Measurements from ENCODE around the gene LCMT1. TPM values are rescaled to one million over a fixed set of nuclear protein-coding genes. Genes with fewer than 3 reads are reported as not detected.

The LCMT1 gene
- total RNA-seq, 1 donor: 35.5 TPM

- Histone ChIP-seq H3K4me2 (ENCODE audit: insufficient read depth, low read length) (no peak overlapping the region), H2AFZ (ENCODE audit: low read length) (no peak overlapping the region), H3K27ac (ENCODE audit: low read depth, low read length) (no peak overlapping the region), H4K20me1 (ENCODE audit: insufficient read depth, low read length) (no peaks in the 10 kb centered on the region), H3K4me3 (ENCODE audit: insufficient read depth, low read length) (no peak overlapping the region), H3K79me2 (ENCODE audit: insufficient read depth, low read length) (no peaks in the 10 kb centered on the region), H3K27me3 (ENCODE audit: insufficient read depth, low read length) (no peaks in the 10 kb centered on the region), H3K4me1 (ENCODE audit: insufficient read depth, low read length) (peaks cover 3% of the 10 kb centered on the region), H3K9me3 (ENCODE audit: low read depth, low read length) (no peaks in the 10 kb centered on the region), H3K36me3 (ENCODE audit: insufficient read depth, low read length) (no peaks in the 10 kb centered on the region)
- DNase-seq (ENCODE audit: insufficient read length, low spot score, missing footprints): no peak
- TF ChIP-seq, protein P1, sequence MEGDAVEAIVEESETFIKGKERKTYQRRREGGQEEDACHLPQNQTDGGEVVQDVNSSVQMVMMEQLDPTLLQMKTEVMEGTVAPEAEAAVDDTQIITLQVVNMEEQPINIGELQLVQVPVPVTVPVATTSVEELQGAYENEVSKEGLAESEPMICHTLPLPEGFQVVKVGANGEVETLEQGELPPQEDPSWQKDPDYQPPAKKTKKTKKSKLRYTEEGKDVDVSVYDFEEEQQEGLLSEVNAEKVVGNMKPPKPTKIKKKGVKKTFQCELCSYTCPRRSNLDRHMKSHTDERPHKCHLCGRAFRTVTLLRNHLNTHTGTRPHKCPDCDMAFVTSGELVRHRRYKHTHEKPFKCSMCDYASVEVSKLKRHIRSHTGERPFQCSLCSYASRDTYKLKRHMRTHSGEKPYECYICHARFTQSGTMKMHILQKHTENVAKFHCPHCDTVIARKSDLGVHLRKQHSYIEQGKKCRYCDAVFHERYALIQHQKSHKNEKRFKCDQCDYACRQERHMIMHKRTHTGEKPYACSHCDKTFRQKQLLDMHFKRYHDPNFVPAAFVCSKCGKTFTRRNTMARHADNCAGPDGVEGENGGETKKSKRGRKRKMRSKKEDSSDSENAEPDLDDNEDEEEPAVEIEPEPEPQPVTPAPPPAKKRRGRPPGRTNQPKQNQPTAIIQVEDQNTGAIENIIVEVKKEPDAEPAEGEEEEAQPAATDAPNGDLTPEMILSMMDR (IDR thresholded peaks at IDR 0.05; ENCODE audit: extremely low read depth, low read depth, low read length): no peak
These were observed 75.9 kb downstream of the LCMT1 start for GRCh38 chr16:25187491-25187795.

GRCh38 chr16:25189305-25189704 is 77.8 kb downstream of the LCMT1 start:
- Histone ChIP-seq H3K4me2 (ENCODE audit: insufficient read depth, low read length) (no peak overlapping the region), H3K4me3 (ENCODE audit: insufficient read depth, low read length) (no peak overlapping the region), H4K20me1 (ENCODE audit: insufficient read depth, low read length) (no peaks in the 10 kb centered on the region), H3K4me1 (ENCODE audit: insufficient read depth, low read length) (peaks cover 3% of the 10 kb centered on the region), H3K27ac (ENCODE audit: low read depth, low read length) (no peak overlapping the region), H3K27me3 (ENCODE audit: insufficient read depth, low read length) (no peaks in the 10 kb centered on the region), H3K36me3 (ENCODE audit: insufficient read depth, low read length) (no peaks in the 10 kb centered on the region), H3K79me2 (ENCODE audit: insufficient read depth, low read length) (no peaks in the 10 kb centered on the region), H3K9me3 (ENCODE audit: low read depth, low read length) (no peaks in the 10 kb centered on the region), H2AFZ (ENCODE audit: low read length) (no peak overlapping the region)
- DNase-seq (ENCODE audit: insufficient read length, low spot score, missing footprints): no peak
- TF ChIP-seq, protein P1 (IDR thresholded peaks at IDR 0.05; ENCODE audit: extremely low read depth, low read depth, low read length): no peak

DNA sequence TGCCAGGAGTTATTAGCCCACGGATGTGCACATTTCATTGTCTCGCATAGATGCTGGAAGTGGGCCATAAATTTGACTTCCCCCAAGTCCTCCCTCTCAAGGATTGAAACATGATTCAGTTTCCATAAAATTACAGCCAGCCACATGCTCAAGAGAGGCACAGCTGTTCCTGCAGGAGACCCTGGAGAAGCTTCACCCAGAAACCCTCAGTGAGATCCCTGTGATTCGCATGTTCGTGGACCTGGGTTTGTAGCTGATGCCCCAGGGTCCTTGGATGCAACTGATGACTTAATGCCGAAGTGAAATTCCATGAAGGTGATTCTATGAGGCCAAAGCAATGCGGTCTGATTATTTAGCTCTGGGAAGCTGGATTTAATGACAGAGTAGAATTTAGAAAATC is 80.6 kb downstream of the LCMT1 start:
- Histone ChIP-seq H2AFZ (ENCODE audit: low read length) (no peak overlapping the region), H3K4me3 (ENCODE audit: insufficient read depth, low read length) (no peak overlapping the region), H4K20me1 (ENCODE audit: insufficient read depth, low read length) (no peaks in the 10 kb centered on the region), H3K4me2 (ENCODE audit: insufficient read depth, low read length) (peak overlapping the region; percentile 54), H3K9me3 (ENCODE audit: low read depth, low read length) (no peaks in the 10 kb centered on the region), H3K79me2 (ENCODE audit: insufficient read depth, low read length) (no peaks in the 10 kb centered on the region), H3K36me3 (ENCODE audit: insufficient read depth, low read length) (no peaks in the 10 kb centered on the region), H3K27me3 (ENCODE audit: insufficient read depth, low read length) (no peaks in the 10 kb centered on the region), H3K4me1 (ENCODE audit: insufficient read depth, low read length) (peaks cover 3% of the 10 kb centered on the region), H3K27ac (ENCODE audit: low read depth, low read length) (no peak overlapping the region)
- TF ChIP-seq, protein P1 (IDR thresholded peaks at IDR 0.05; ENCODE audit: extremely low read depth, low read depth, low read length): no peak
- DNase-seq (ENCODE audit: insufficient read length, low spot score, missing footprints): peak; percentile 73

DNA sequence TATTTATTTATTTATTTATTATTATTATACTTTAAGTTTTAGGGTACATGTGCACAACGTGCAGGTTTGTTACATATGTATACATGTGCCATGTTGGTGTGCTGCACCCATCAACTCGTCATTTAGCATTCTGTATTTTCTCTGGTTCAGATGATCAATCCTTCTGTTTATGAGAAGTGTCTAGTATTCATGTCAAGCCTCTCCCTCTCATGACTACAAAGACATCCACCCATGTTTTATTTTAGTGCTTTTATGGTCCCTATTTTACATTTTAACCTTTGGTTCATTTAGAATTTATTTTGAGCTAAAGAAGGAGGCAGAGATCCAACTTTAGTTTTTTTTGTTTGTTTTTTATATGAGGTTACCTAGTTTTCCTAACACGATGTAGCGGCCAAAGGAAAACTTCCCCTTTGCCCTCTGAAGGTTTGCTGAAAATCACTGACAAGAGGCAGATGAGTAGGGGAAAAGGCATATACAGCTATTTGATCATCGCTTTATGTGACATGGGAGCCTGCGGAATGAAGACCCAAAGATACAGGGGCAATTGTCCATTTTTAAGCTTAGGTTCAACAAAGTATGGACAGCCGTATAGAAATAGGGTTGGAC is 82.8 kb downstream of the LCMT1 start:
- no peaks in the 10 kb centered on the region for H3K36me3 ChIP-seq (ENCODE audit: insufficient read depth, low read length)
- TF ChIP-seq, protein P1 (IDR thresholded peaks at IDR 0.05; ENCODE audit: extremely low read depth, low read depth, low read length): no peak
- no peak overlapping the region for H2AFZ ChIP-seq (ENCODE audit: low read length)
- H3K4me1 ChIP-seq (ENCODE audit: insufficient read depth, low read length): peaks cover 3% of the 10 kb centered on the region
- DNase-seq (ENCODE audit: insufficient read length, low spot score, missing footprints): no peak
- H3K4me3 ChIP-seq (ENCODE audit: insufficient read depth, low read length): no peak overlapping the region
- H3K79me2 ChIP-seq (ENCODE audit: insufficient read depth, low read length): no peaks in the 10 kb centered on the region
- no peaks in the 10 kb centered on the region for H4K20me1 ChIP-seq (ENCODE audit: insufficient read depth, low read length)
- H3K9me3 ChIP-seq (ENCODE audit: low read depth, low read length): no peaks in the 10 kb centered on the region
- H3K27ac ChIP-seq (ENCODE audit: low read depth, low read length): no peak overlapping the region
- no peaks in the 10 kb centered on the region for H3K27me3 ChIP-seq (ENCODE audit: insufficient read depth, low read length)
- H3K4me2 ChIP-seq (ENCODE audit: insufficient read depth, low read length): no peak overlapping the region
